ENCODE data around the gene KNTC1.
"Not testable (repeated sequence)": the region's sequence is repeated elsewhere in the genome, so short reads cannot be mapped to it uniquely, and the experiment has no call there.

KNTC1 gene

GRCh38 chr12:122489038-122489437, 38.0 kb upstream of the KNTC1 start:
- no peak overlapping the region for H3K4me3 ChIP-seq (ENCODE audit: low read depth, low read length)
- TF ChIP-seq CTCF (conservative IDR thresholded peaks at IDR 0.05; ENCODE audit: low read depth, low read length), result no peak
- no peak for DNase-seq (ENCODE audit: low read depth)

- no peak for TF ChIP-seq CTCF (conservative IDR thresholded peaks at IDR 0.05; ENCODE audit: low read depth, low read length)
- H3K4me3 ChIP-seq (ENCODE audit: low read depth, low read length), result no peak overlapping the region
- DNase-seq (ENCODE audit: low read depth), result peak; percentile 32
Observed at GRCh38 chr12:122491991-122492390, 35.1 kb upstream of the KNTC1 start.

- H3K4me3 ChIP-seq (ENCODE audit: low read depth, low read length); DNase-seq (ENCODE audit: low read depth): not testable (repeated sequence)
Observed at GRCh38 chr12:122493222-122493621, 33.8 kb upstream of the KNTC1 start.

- TF ChIP-seq CTCF (conservative IDR thresholded peaks at IDR 0.05; ENCODE audit: low read depth, low read length), result no peak
- no peak for DNase-seq (ENCODE audit: low read depth)
Observed at GRCh38 chr12:122495258-122495657, 31.8 kb upstream of the KNTC1 start.

GRCh38 chr12:122499991-122500684, 26.9 kb upstream of the KNTC1 start:
- TF ChIP-seq CTCF (conservative IDR thresholded peaks at IDR 0.05; ENCODE audit: low read depth, low read length), result no peak
- peak overlapping the region; percentile 90 for H3K4me3 ChIP-seq (ENCODE audit: low read depth, low read length)
- DNase-seq (ENCODE audit: low read depth), result peak; percentile 86

More at GRCh38 chr12:122495258-122495657, 31.8 kb upstream of the KNTC1 start:
- no peak overlapping the region for H3K4me3 ChIP-seq (ENCODE audit: low read depth, low read length)

GRCh38 chr12:122500685-122501488, 26.2 kb upstream of the KNTC1 start, which contains the start of gene ZCCHC8:
Gene ZCCHC8, minus strand, starts transcription at chr12:122500932. Its CDS starts 92 bp downstream, at chr12:122500840.
- peak; percentile 99 for DNase-seq (ENCODE audit: low read depth)
- H3K4me3 ChIP-seq (ENCODE audit: low read depth, low read length), result peak within 1 kb of the TSS; percentile 90

More at GRCh38 chr12:122500685-122501488, 26.2 kb upstream of the KNTC1 start, which contains the start of gene ZCCHC8:
- peak; percentile 26 for TF ChIP-seq CTCF (conservative IDR thresholded peaks at IDR 0.05; ENCODE audit: low read depth, low read length)
